Right lobe of liver (tissue), 6 donors: ENCODE data around the gene CLPTM1. TPM values are rescaled to one million over a fixed set of nuclear protein-coding genes. Genes with fewer than 3 reads are reported as not detected.

Source experiments
- ATAC-seq, 4 donors: fragments of 200-7000 bp; cut with Tn5 transposase; one replicate each; pipeline ENCODE4 v1.9.1; 2020; ENCODE audit warnings: mild to moderate bottlenecking in 4 of 4, moderate library complexity in 4 of 4
- DNase-seq, 3 donors: peaks; one replicate each; pipeline ENCODE4 v3.0.0-alpha.2; 2020
- H3K27ac ChIP-seq, 3 donors: fragments of 200-600 bp; one replicate each; pipeline ENCODE4 v1.8.0; 2022
- H3K27me3 ChIP-seq, 2 donors: fragments of 200-600 bp; one replicate each; pipeline ENCODE4 v1.8.0; 2022
- H3K36me3 ChIP-seq, 4 donors: fragments of 200-600 bp; sonication (generic) in 1 of 4; one replicate each; pipeline versions ENCODE4 v1.5.1 to v1.8.0; 2017 to 2022; ENCODE audit warnings: control low read depth in 1 of 4
- H3K4me1 ChIP-seq, 4 donors: fragments of 200-600 bp; sonication (generic) in 1 of 4; one replicate each; pipeline versions ENCODE4 v1.5.1 to v1.8.0; 2017 to 2022; ENCODE audit warnings: control low read depth in 1 of 4
- H3K4me3 ChIP-seq, 3 donors: fragments of 200-600 bp; one replicate each; pipeline ENCODE4 v1.8.0; 2022
- H3K9me3 ChIP-seq, 4 donors: fragments of 200-600 bp; sonication (generic) in 1 of 4; one replicate each; pipeline versions ENCODE4 v1.5.1 to v1.8.0; 2017 to 2022; ENCODE audit warnings: control low read depth in 1 of 4
- POLR2A ChIP-seq: fragments of 450-650 bp; IDR thresholded peaks from one replicate; pipeline ENCODE4 v1.6.1; 2017; ENCODE audit warnings: antibody characterized with exemption, mild to moderate bottlenecking
- WGBS: methylation state at CpG from one replicate; pipeline ENCODE4 v1.1.6; 2018; ENCODE audit warnings: low coverage, low lambda C conversion rate; ENCODE audit not compliant: insufficient coverage; ENCODE audit errors: missing lambda C conversion rate; 5-methylcytosine and 5-hydroxymethylcytosine counted together
- intact Hi-C, 2 donors: fragments of 100-400 bp; cut with DNase I; formaldehyde crosslinking; loops; one replicate each; pipeline versions ENCODE4 v1.11.2 to v1.14.1; 2022
- total RNA-seq, 6 experiments: library from RNA; depleted of rRNA in 2 of 6; stranded (reverse); fragments of >200 nt in 2 of 6; fragmentation: NEBNext Ultra II Directional in 3 of 6; extraction: Animal tissue kit (Norgen Biotek cat#: 25700) in 3 of 6; gene quantifications; one replicate each; pipeline versions ENCODE4 v1.1.0 to v1.2.4, GENCODE V29; 2016 to 2023
- TF ChIP-seq, protein P1 (sequence below), 4 donors: fragments of 200-600 bp in 3 of 4; fragments of 450-650 bp in 1 of 4; IDR thresholded peaks; one replicate each; pipeline versions ENCODE4 v1.5.1 to v1.8.0; 2016 to 2022; ENCODE audit warnings: antibody characterized with exemption in 4 of 4, mild to moderate bottlenecking in 2 of 4
- donor health status: DM: no; HTN: yes; CAD: no.
- donor health status: DM: no; HTN: no; CAD: no.
- donor health status: DM: no; HTN: no; CAD: no.
- donor health status: DM: no; HTN: yes; CAD: no.
- donor health status: DM: no; HTN: yes; CAD: no.

CLPTM1 gene
- total RNA-seq, 6 experiments from 2014 or later, result 78.7 to 90.6 (median 83.9) TPM

DNA sequence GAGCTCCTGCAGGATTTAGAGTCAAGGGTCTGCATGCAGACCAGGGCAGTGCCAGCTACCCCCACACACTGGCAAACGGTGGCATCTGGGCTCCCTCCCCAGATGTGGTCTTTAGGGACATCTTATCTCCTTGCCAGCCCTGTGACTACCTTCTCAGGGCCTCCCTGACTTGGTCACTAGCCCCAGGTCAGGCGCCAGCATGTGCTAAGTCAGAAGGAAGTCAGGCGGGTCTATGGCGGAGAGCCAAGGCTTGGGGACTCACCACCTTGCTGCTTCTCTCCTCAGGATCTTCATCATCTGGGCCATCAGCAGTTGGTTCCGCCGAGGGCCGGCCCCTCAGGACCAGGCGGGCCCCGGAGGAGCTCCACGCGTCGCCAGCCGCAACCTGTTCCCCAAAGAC lies 17.6 kb downstream of the CLPTM1 start:
- Histone ChIP-seq H3K36me3 (peaks cover 8 to 57% (median 24%) of the 10 kb centered on the region in 4 donors), H3K4me3 (no peak overlapping the region), H3K27ac (no peak overlapping the region), H3K9me3 (no peaks in the 10 kb centered on the region), H3K27me3 (no peaks in the 10 kb centered on the region), H3K4me1 (peaks cover 0 to 17% (median 0%) of the 10 kb centered on the region in 4 donors)
- WGBS, result 95% methylated on average over 4 of the region's 13 CpGs
- intact Hi-C loops, result no loop called here
- no peak for DNase-seq
- TF ChIP-seq, protein P1, sequence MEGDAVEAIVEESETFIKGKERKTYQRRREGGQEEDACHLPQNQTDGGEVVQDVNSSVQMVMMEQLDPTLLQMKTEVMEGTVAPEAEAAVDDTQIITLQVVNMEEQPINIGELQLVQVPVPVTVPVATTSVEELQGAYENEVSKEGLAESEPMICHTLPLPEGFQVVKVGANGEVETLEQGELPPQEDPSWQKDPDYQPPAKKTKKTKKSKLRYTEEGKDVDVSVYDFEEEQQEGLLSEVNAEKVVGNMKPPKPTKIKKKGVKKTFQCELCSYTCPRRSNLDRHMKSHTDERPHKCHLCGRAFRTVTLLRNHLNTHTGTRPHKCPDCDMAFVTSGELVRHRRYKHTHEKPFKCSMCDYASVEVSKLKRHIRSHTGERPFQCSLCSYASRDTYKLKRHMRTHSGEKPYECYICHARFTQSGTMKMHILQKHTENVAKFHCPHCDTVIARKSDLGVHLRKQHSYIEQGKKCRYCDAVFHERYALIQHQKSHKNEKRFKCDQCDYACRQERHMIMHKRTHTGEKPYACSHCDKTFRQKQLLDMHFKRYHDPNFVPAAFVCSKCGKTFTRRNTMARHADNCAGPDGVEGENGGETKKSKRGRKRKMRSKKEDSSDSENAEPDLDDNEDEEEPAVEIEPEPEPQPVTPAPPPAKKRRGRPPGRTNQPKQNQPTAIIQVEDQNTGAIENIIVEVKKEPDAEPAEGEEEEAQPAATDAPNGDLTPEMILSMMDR (IDR thresholded peaks at IDR 0.05), result no peak
- TF ChIP-seq POLR2A, result no peak
- ATAC-seq, result no peak

DNA sequence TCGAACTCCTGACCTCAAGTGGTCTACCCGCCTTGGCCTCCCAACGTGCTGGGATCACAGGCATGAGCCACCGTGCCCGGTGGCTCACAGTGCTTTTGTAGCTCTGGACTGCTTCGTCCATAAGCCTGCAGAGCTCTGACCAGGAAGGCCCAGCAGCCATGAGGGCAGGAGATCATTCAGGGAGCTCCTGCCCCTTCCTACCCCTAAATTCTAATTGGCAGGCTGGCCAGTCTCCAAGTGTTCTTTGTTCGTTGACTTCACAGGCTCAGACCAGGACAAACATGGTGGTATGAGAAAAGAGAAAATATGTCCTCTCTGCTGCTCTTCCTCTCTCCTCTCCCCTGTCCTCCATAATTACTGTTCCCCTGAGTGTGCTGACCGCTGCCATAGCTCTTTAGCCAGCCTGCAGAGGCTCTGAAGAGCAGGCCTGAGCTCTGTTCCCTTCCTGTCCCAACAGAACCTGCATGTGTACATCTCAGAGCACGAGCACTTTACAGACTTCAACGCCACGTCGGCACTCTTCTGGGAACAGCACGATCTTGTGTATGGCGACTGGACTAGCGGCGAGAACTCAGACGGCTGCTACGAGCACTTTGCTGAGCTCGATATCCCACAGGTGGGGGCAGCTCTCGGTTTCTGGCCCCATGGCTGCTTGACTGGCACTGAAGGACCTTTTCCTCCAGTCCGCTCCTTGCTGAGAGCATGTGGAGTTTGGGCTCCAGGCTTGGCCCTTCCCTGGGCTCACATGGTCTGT lies 19.0 kb downstream of the CLPTM1 start:
- WGBS, result 89% methylated on average over 16 of the region's 21 CpGs

DNA sequence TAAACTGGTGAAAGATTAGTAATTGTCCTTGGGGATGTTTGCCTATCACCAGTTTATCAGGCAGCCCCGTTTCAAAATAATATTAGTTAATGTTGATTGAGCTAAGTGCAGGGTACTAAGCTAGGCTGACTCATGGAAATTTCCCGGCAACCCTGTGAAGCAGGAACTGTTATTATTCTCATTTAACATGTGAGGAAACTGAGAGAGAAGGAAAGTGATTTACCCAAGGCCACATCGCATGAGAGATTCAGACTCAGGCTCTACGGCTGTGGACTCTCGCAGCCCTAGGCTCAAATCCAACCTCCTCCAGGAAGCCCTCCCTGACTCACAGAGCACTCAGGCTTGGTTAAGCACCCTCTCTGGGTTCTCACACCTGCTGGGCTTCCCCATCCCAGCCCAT lies 19.7 kb downstream of the CLPTM1 start:
- no peaks in the 10 kb centered on the region for H3K9me3 ChIP-seq
- intact Hi-C loops, result no loop called here
- no peaks in the 10 kb centered on the region for H3K27me3 ChIP-seq
- DNase-seq, result no peak
- peaks cover 0 to 17% (median 0%) of the 10 kb centered on the region in 4 donors for H3K4me1 ChIP-seq
- H3K36me3 ChIP-seq, result peaks cover 10 to 62% (median 31%) of the 10 kb centered on the region in 4 donors
- TF ChIP-seq, protein P1 (IDR thresholded peaks at IDR 0.05), result no peak
- no peak for TF ChIP-seq POLR2A
- no peak overlapping the region for H3K4me3 ChIP-seq
- peak overlapping the region in 1 of 3 donors; percentile 60 for H3K27ac ChIP-seq
- peak in 2 of 4 donors; percentile 47 to 75 for ATAC-seq
- WGBS, result 38% methylated on average over 3 of the region's 5 CpGs

More for the DNA sequence above, 19.0 kb downstream of the CLPTM1 start:
- Histone ChIP-seq H3K27ac (peak overlapping the region in 1 of 3 donors; percentile 60), H3K36me3 (peaks cover 10 to 58% (median 28%) of the 10 kb centered on the region in 4 donors), H3K4me1 (peaks cover 0 to 17% (median 0%) of the 10 kb centered on the region in 4 donors), H3K9me3 (no peaks in the 10 kb centered on the region), H3K4me3 (no peak overlapping the region), H3K27me3 (no peaks in the 10 kb centered on the region)
- TF ChIP-seq, protein P1 (IDR thresholded peaks at IDR 0.05), result no peak
- TF ChIP-seq POLR2A, result no peak
- DNase-seq (no peak), ATAC-seq (peak; percentile 28 to 74 (median 44))
- intact Hi-C loops, result no loop called here

DNA sequence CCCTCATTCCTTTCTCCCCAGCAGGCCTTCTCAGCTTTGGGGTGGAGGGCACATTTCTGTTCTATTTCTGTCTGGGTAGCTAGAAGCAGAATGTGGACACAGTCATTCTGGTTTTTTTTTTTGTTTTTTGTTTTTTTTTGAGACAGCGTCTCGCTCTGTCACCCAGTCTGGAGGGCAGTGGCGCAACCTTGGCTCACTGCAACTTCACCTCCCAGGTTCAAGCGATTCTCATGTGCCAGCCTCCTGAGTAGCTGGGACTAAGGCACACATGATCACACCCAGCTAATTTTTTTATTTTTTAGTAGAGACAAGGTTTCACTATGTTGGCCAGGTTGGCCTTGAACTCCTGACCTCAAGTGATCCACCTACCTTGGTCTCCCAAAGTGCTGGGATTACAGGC lies 20.3 kb downstream of the CLPTM1 start:
- Histone ChIP-seq H3K27ac (peak overlapping the region in 1 of 3 donors; percentile 60), H3K4me3 (no peak overlapping the region)
- intact Hi-C loops, result no loop called here

More for the DNA sequence above, 20.3 kb downstream of the CLPTM1 start:
- peaks cover 0 to 17% (median 0%) of the 10 kb centered on the region in 4 donors for H3K4me1 ChIP-seq
- TF ChIP-seq, protein P1 (IDR thresholded peaks at IDR 0.05), result no peak
- TF ChIP-seq POLR2A, result no peak
- no peaks in the 10 kb centered on the region for H3K27me3 ChIP-seq
- WGBS, result 77% methylated on average over 4 of the region's 4 CpGs
- peaks cover 10 to 67% (median 31%) of the 10 kb centered on the region in 4 donors for H3K36me3 ChIP-seq
- ATAC-seq (peak in 1 of 4 donors; percentile 28), DNase-seq (no peak)
- no peaks in the 10 kb centered on the region for H3K9me3 ChIP-seq
